ENCODE measurements around the gene EGLN1.

EGLN1 gene

DNA sequence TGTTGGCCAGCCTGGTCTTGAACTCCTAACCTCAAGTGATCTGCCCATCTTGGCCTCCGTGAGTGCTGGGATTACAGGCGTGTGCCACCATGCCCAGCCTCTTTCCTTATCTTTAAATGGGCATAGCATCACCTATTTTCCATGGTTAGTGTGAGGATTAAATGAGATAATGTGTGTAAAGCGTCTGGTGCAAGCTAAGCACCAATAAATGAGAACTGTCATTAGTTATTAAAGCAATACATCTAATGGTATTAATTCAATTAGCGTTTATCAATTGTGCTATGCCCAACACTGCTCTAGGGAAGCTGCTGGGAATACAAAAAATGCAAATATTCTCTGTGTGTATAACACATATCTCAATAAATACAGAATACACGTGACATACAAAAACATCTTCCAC is 94.5 kb downstream of the EGLN1 start:
- no peak overlapping the region for H3K27ac ChIP-seq
- no peak for DNase-seq (ENCODE audit: low spot score)
- TF ChIP-seq, protein P1, sequence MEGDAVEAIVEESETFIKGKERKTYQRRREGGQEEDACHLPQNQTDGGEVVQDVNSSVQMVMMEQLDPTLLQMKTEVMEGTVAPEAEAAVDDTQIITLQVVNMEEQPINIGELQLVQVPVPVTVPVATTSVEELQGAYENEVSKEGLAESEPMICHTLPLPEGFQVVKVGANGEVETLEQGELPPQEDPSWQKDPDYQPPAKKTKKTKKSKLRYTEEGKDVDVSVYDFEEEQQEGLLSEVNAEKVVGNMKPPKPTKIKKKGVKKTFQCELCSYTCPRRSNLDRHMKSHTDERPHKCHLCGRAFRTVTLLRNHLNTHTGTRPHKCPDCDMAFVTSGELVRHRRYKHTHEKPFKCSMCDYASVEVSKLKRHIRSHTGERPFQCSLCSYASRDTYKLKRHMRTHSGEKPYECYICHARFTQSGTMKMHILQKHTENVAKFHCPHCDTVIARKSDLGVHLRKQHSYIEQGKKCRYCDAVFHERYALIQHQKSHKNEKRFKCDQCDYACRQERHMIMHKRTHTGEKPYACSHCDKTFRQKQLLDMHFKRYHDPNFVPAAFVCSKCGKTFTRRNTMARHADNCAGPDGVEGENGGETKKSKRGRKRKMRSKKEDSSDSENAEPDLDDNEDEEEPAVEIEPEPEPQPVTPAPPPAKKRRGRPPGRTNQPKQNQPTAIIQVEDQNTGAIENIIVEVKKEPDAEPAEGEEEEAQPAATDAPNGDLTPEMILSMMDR (IDR thresholded peaks at IDR 0.05) = no peak
- H3K4me3 ChIP-seq = no peak overlapping the region

DNA sequence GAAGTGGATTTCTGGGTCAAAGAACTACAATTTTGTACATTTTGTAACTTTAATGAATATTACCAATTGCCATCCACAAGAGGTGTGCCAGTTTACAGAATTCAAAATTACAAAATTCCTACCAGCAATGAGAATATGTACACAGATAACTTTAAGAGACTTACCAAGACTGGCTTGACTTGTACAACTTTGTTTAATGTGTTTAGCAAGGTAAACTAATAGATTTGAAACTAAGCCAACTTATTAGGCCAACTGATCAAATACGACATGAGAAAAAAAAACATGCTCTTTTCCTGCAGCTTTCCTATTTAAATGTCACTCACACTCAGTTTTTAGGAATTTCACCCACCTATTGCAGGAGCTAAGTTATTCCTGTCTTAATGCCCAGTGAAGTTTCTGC is 95.8 kb downstream of the EGLN1 start:
- H3K27ac ChIP-seq = no peak overlapping the region
- no peak overlapping the region for H3K4me3 ChIP-seq
- TF ChIP-seq, protein P1 (IDR thresholded peaks at IDR 0.05) = no peak
- no peak for DNase-seq (ENCODE audit: low spot score)

DNA sequence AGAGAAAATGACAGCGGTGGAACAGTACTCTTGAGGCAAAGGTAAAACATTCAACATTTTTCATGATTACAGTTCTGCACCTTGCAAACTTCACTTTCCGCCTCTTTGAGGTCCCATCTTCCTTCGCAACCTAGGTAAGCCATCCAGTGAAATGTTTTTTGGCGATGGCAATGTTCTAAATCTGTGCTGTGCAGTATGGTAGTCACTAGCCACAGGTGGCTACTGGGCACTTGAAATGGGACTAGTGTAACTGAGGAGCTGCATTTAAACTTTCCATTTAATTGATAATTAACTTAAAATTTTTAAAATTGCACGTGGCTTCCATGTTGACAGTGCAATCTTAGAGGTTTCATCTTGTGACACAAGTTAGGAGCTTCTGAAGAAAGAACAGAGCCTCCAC is 97.4 kb downstream of the EGLN1 start:
- no peak overlapping the region for H3K4me3 ChIP-seq
- TF ChIP-seq, protein P1 (IDR thresholded peaks at IDR 0.05) = no peak
- no peak overlapping the region for H3K27ac ChIP-seq
- no peak for DNase-seq (ENCODE audit: low spot score)

DNA sequence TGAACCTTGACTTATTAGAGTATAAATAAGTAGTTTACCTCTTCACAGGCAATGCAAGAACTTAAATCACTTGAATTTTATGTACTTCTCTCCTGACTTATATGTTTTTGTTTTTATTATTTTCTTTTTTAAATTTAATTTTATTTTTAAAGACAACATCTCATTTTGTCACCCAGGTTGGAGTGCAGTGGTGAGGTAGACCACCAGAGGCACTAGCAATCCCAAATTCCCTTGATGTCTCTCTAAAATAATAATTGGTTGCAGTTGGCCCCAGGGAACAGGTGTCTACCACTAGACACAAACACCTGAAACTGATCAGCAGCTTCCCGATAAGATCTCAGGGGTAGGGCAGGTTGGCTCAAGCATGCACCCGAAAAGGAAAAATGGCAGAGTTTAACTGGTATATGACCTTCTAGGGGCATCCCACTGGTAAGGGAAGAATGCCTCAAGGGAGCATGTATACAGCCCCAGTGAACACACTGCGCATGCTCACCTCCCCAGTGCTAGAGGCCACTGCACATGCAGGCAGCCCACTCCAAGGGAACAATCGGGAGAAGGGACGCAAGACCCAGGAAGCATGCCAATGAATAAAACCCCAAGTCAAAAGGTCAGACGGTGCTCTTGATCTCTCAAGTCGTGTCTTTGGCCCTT is 99.1 kb downstream of the EGLN1 start:
- H3K4me3 ChIP-seq = no peak overlapping the region
- no peak for DNase-seq (ENCODE audit: low spot score)
- H3K27ac ChIP-seq = no peak overlapping the region
- TF ChIP-seq, protein P1 (IDR thresholded peaks at IDR 0.05) = no peak

DNA sequence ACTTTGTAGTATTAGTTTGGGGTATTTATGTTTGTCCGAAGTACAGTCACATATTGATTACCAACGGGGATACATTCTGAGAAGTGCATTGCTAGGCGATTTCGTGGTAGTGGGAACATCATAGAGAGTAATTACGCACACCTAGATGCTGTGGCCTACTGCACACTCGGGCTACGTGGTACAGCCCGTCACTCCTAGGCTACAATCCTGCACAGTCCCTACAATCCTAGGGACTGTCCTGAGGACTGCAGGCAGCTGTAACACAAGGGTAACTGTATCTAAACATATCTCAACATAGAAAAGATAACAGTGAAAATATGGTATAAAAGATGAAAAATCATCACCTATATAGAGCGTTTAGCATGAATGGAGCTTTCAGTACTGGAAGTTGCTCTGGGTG is 103.0 kb downstream of the EGLN1 start:
- DNase-seq (ENCODE audit: low spot score) = no peak
- H3K4me3 ChIP-seq = no peak overlapping the region
- TF ChIP-seq, protein P1 (IDR thresholded peaks at IDR 0.05) = no peak
- H3K27ac ChIP-seq = no peak overlapping the region

GRCh38 chr1:231318568-231318967 is 103.5 kb downstream of the EGLN1 start:
- Histone ChIP-seq H3K27ac (no peak overlapping the region), H3K4me3 (no peak overlapping the region)
- TF ChIP-seq, protein P1 (IDR thresholded peaks at IDR 0.05) = no peak
- peak; percentile 55 for DNase-seq (ENCODE audit: low spot score)

DNA sequence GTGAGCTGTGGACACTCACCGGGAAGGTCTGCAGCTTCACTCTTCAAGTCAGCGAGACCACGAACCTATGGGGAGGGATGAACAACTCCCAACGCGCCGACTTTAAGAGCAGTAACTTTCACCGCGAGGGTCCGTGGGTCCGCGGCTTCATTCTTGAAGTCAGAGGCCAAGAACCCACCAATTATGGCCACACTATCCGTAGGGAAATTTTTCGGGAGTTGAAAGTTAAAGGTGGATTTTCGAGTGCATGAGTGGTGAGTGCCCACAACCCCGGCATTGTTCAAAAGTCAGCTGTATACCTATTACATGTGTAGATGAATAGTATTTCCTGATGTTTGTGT is 104.1 kb downstream of the EGLN1 start:
- Histone ChIP-seq H3K27ac (no peak overlapping the region), H3K4me3 (no peak overlapping the region)
- DNase-seq (ENCODE audit: low spot score) = no peak
- TF ChIP-seq, protein P1 (IDR thresholded peaks at IDR 0.05) = no peak

Measured in coronary artery (tissue), 2 donors.